Loucy (cell line): ENCODE measurements around the gene DNAH14.

ENCODE experiments used
- CTCF ChIP-seq: fragments of 200-600 bp; sonication (generic); conservative IDR thresholded peaks from 2 replicates; pipeline ENCODE4 v1.5.1; 2014; ENCODE audit warnings: mild to moderate bottlenecking, antibody characterized with exemption, low read length
- EZH2phosphoT487 ChIP-seq: fragments of 200-600 bp; IDR thresholded peaks from 2 replicates; pipeline ENCODE4 v1.6.1; 2018; ENCODE audit warnings: antibody characterized with exemption, mild to moderate bottlenecking, moderate library complexity, borderline replicate concordance

- TF ChIP-seq CTCF (no peak), EZH2phosphoT487 (no peak)
These were observed 15.1 kb upstream of the DNAH14 start for GRCh38 chr1:224914292-224914900.
